GM19328 (cell line): ENCODE data around the gene ST6GALNAC4.

Experiments used
- ATAC-seq: cut with Tn5 transposase; IDR thresholded peaks from one replicate; pipeline ENCODE4 v1.9.1; 2021; ENCODE audit warnings: mild to moderate bottlenecking, moderate library complexity; ENCODE audit not compliant: unreplicated experiment

Gene ST6GALNAC4

DNA sequence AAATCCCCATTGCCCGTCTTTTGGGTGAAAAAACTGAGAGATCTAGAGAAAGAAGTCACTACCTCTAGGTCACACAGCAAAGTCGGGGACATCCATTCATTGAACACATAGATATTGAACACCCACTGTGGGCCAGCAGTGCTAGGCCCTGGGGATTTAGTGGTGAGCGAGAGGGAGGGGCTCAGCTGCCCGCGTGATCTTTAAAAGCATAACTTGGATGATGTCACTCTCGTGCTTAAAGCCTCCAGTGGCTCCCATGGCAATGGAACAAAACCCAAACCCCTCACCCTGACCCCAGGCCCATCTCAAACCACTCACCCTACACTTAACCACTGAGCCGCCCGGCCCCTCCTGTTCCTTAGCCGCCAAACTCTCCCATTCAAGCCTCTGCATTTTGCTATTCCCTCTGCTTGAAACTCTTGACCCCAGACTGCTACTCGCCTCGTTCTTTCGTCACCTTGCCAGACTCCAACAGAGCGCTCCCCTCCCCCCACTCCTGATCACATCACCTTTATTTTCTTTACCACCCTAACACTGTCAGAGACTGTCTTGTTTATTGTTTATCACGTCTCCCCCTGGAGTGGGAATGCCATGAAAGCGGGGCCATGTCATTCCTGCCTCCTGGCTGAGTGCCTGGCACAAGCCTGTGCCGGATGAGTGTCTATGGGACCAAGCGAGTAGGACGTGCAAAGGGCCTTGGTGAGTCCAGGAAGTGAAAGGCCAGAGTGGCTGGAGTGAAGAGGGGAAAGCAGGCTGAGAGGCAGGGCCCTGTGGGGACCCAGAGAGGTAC, 14.4 kb upstream of the ST6GALNAC4 start:
- peak; percentile 18 for ATAC-seq

GRCh38 chr9:127930231-127931091, 13.6 kb upstream of the ST6GALNAC4 start, which contains the start of gene PIP5KL1:
Gene PIP5KL1 (minus strand): TSS chr9:127930777. CDS start chr9:127930752, 25 bp downstream.
- peak; percentile 75 for ATAC-seq

DNA sequence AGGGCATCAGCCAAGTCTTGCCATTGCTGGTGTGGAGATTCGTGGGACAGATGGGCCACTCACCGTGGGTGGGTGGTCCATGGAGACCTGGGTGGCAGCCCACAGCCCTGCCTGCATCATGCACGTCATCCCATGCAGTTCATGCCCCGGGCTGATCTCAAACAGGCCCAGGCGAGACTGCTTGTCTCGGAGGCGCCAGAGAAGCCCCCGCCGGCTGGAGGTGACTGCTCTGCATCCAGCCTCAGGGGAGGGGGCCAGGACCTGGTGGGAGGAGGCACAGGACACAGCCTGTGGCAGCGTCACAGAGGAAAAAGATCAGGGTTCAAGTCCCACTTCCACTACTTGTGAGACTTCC, 12.8 kb upstream of the ST6GALNAC4 start:
- ATAC-seq, result no peak

DNA sequence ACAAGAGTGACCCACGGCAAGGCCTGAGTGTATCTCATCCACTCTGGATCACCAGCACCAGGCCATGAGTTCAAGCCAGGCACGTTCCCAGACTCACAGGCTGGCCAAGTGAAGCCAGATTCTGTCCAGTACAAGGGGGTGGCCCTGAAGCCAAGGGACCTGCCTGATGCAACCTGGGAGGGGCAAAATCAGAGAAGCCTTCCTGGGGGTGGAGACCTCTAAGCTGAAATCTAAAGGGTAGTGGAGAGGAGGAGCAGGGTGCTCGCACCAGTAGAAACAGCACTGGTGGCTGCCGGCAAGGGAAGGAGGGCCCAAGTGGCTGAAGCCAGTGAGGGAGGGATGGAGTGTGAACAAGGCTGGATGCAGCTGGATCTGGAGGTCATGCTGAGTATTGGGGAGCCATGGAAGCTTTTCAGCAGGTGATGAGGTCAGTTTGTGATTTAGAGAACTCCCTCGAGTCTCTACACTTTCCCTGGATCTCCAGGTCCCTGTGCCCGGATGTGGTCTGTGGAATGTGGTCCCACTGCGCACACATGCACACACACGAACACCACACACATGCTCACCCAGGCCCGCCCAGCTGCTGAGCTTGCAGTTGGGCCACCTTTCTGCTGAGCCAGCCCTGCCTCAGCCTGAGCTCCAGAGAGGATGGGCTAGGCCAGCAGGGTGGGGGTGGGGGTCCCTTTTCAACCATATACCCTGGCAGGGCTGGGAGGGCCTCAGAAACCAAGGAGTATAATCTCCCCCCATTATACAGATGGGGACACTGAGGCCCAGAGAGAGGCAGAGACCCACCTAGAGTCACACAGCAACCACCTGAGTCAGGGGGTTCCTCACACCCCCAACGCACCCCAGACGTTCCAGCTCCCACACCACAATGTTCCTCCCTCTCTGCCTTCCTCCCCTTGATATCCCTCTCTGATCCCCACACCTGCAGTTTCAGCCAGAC, 12.1 kb upstream of the ST6GALNAC4 start:
- no peak for ATAC-seq

DNA sequence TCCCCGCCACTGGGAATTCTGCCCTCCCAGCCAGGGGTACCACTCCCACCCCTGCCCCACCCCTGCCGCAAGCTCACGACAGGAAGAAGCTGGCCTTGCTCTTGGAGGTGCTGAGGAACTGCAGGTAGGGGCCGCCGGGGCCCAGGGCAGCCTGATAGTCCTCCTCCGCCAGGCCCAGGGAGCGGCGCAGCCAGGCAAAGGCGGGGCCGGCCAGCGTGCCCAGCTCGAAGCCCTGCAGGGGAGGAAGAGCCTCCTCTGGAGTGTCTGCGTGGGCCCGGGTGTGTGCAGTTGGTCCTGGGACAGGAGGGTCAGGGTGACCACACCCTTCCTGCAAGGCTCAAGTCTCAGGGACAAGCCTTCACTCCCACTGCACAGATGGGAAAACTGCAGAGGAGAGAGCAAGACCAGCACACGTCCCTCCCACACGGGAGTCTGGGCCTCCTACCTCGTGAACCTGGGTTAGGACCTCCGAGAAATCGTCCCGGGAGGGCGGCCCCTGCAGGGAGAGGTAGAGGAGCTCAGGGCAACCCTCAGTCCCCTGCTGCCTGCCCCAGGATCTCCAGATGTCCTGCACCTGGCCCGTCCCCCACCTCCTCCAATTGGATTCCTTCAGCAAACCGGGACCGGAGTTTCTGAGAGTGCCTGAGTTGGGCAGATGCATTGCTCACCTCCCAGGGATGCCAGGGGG, 11.3 kb upstream of the ST6GALNAC4 start:
- no peak for ATAC-seq

GRCh38 chr9:127927201-127927987, 10.6 kb upstream of the ST6GALNAC4 start:
- ATAC-seq, result no peak

GRCh38 chr9:127926906-127927200, 10.0 kb upstream of the ST6GALNAC4 start:
- no peak for ATAC-seq

GRCh38 chr9:127925959-127926905, 9.4 kb upstream of the ST6GALNAC4 start:
- no peak for ATAC-seq

- ATAC-seq, result no peak
Measured at GRCh38 chr9:127924736-127925444, 8.0 kb upstream of the ST6GALNAC4 start.

GRCh38 chr9:127923771-127924170, 6.9 kb upstream of the ST6GALNAC4 start:
- ATAC-seq, result no peak

DNA sequence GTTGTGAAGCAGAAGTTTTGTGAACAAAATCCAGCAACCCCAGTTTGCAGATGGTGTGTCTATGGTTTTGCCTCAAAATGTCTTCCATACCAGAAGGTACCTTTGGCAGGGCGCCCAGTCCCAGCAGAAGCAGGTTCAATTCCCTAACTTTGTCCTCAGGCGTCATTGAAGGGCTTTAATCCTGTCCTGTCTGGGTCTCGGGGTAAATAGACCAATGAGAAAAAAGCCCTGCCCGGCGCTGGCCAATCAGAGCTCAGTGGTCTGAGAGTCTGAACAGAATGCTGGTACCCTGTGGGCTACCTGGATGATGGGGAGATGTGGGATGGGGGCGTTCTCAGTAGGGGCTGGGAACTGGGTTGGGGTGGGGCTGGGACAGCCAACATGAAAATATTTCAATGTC, 6.2 kb upstream of the ST6GALNAC4 start:
- no peak for ATAC-seq

GRCh38 chr9:127921557-127922120, 4.8 kb upstream of the ST6GALNAC4 start:
- ATAC-seq, result no peak

DNA sequence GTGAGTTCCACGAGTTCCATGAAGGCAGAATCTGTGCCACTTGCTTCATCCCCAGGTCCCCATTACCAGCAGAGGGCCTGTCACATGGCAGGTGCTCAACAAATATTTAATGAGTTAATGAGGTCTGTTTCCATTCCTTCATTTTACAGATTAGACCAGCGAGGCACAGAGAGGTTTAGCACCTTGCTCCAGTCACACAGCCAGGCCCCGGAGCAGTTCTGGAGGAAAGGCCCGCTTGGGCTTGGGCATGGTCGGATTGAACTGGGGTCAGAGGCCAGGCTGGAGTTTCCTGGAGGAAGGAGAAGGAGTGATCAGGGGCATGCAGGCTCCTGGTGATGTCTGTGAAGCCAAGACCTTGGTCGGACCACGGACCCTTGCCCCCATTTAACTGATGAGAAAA, 4.0 kb upstream of the ST6GALNAC4 start:
- no peak for ATAC-seq

DNA sequence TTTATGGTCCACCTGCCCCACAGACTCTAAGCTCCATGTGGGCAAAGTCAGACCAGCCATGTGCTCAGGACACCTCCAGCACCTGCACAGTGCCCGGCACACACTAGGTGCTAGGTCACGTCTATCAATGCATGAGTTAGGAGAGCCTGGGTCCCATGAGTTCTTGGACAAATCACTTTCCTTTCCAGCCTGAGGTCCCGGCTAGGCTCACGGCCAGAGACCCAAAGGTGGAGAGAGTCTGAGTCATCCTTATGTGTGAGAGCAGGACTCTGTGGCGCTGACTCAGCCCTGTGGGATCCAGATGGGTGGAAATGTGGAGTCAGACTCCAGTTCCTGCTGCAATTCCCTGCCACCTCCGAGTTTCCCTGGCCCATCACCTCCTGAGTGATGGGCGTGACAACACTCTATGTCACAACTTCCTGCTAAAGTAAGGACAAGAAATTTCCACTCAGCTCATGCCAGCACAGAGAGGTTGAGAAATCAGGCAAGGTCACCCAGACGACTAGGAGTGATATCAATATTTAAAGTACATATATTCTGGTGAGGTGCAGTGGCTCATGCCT, 2.5 kb upstream of the ST6GALNAC4 start:
- no peak for ATAC-seq

DNA sequence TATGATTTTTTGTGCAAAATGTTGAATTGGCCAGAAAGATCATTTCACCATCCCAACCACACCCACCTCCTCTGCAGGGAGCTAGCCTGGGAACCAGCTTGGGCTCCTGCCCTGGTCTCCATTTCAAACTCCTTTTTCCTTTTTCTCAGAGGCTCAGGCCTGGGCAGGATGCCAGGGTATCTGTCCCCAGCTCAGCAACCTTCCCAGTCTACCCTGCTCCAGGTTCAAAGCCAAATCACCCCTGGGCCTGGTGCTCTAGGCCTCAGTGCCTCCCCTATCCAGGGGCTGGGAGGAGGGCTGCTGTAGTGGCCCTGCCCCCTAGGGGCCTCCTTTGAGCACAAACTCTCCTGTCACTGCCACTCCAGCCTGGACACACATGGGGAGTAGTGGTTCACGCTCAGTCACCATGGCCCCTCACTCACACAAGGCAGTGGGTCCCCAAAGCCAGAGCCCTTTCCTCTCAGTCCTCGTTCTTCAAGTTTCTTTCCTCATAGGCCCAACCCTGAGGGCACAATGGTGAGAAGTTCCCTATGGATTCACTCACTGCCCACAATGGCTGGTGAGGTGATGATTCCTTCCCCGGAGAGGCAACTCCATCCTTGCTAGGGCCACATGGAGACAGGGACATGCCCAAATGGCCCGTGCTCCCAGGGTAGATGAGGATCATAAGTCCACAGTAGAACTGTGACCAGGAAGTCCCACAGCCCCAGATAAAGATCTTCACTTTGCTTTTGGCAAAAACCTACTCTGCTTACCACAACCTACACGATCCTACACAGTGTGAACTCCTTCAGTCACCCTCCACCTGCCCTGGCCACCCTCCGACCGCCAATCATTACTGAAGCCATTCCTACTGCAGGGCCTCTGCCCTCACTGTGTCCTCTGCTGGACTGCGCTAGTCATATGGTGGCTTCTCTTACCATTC, 1.6 kb upstream of the ST6GALNAC4 start:
- no peak for ATAC-seq

- no peak for ATAC-seq
Measured at GRCh38 chr9:127917603-127918002, 762 bp upstream of the ST6GALNAC4 start.
